Measurements from ENCODE around the gene ACSL1.

DNA sequence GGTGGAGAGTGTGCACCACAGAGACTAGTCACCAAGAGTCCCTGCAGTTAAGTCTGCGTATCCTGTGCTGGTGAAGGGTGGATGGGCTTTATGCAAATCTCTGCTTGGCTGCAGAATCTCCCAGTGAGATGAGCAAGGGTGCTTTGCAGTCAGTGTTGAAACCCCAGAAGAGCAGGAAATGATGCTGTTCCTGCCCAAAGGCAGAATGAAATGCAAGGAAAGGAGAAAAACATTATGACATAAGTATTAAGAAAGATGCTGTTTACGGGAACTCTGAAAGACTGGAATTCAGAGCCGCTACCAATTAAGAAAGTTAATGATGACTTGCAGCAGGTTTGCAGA lies 25.4 kb upstream of the ACSL1 start:
- TF ChIP-seq GATA2 (IDR thresholded peaks at IDR 0.05; ENCODE audit: low read depth, low read length), result no peak
- TF ChIP-seq GATA3 (IDR thresholded peaks at IDR 0.05; ENCODE audit: low read depth, low read length), result no peak
